GM10266 (cell line): Measurements from ENCODE around the gene ACTN2.

Experiments used
- DNase-seq: peaks from one replicate; pipeline ENCODE4 v3.0.0; 2012; ENCODE audit errors: extremely low spot score
- TF ChIP-seq, protein P1 (sequence below): IDR thresholded peaks from 2 replicates; pipeline ENCODE4 v1.5.1; 2012; ENCODE audit warnings: mild to moderate bottlenecking, low read depth; ENCODE audit not compliant: control insufficient read depth, insufficient read depth; ENCODE audit errors: missing control alignments

ACTN2 gene

GRCh38 chr1:236767276-236767675 lies 81.0 kb downstream of the ACTN2 start:
- TF ChIP-seq, protein P1, sequence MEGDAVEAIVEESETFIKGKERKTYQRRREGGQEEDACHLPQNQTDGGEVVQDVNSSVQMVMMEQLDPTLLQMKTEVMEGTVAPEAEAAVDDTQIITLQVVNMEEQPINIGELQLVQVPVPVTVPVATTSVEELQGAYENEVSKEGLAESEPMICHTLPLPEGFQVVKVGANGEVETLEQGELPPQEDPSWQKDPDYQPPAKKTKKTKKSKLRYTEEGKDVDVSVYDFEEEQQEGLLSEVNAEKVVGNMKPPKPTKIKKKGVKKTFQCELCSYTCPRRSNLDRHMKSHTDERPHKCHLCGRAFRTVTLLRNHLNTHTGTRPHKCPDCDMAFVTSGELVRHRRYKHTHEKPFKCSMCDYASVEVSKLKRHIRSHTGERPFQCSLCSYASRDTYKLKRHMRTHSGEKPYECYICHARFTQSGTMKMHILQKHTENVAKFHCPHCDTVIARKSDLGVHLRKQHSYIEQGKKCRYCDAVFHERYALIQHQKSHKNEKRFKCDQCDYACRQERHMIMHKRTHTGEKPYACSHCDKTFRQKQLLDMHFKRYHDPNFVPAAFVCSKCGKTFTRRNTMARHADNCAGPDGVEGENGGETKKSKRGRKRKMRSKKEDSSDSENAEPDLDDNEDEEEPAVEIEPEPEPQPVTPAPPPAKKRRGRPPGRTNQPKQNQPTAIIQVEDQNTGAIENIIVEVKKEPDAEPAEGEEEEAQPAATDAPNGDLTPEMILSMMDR, result no peak
- DNase-seq, result no peak

- no peak for DNase-seq
- TF ChIP-seq, protein P1, result no peak
Observed at GRCh38 chr1:236768601-236769000, 82.3 kb downstream of the ACTN2 start.

- TF ChIP-seq, protein P1, result no peak
- DNase-seq, result no peak
Observed at GRCh38 chr1:236773919-236774318, 87.6 kb downstream of the ACTN2 start.

DNA sequence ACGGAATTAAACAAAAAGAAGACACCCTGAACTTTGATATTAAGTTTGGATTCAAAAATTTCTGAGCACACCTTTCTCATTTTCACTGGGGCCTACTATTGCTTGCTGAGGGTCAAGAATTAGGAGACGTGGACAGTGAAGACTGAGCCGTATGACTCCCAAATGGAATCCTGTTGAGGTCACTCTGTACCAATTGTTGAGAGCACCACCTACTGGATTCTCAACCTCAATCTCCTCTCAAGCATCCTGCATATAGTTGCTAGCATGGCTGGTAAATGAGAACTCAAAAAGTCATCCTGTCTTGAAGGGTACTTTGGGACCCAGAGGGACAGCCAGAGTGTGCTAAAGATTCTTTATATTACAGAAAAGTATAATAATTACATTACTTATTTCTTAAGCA lies 88.6 kb downstream of the ACTN2 start:
- TF ChIP-seq, protein P1, result peak; percentile 13
- DNase-seq, result no peak

- TF ChIP-seq, protein P1, result no peak
Observed at GRCh38 chr1:236779312-236779711, 93.0 kb downstream of the ACTN2 start.

GRCh38 chr1:236785477-236785876 lies 99.2 kb downstream of the ACTN2 start:
- no peak for DNase-seq
- TF ChIP-seq, protein P1, result no peak

More at GRCh38 chr1:236779312-236779711, 93.0 kb downstream of the ACTN2 start:
- DNase-seq, result no peak

DNA sequence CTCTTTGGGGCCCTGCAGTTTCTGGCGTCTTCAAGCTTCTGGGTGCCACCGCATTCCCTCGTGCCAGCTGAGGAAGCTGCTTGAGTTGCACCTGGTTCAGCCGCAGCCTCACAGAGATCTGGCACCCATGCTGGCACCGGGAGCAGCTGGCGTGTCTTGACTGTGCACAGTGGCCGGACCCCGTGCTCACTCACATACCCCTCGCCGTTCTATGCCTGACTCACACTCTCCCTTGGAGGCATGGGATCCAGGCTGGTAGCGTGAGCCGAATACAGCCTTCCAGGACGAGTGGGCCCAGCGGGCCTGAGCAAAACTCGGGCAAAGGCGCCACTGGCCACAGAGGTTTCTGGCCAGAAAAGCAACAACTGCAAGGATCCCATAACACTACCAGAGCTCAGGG lies 100.2 kb downstream of the ACTN2 start:
- DNase-seq, result no peak
- TF ChIP-seq, protein P1, result no peak
